Measurements from ENCODE around the gene SHROOM3. TPM values are rescaled to one million over a fixed set of nuclear protein-coding genes. Genes with fewer than 3 reads are reported as not detected.
A peak's percentile ranks its signal among the peaks of the same experiment; 100 is the strongest.
"Not testable (repeated sequence)": the region's sequence is repeated elsewhere in the genome, so short reads cannot be mapped to it uniquely, and the experiment has no call there.

The SHROOM3 gene
- total RNA-seq, 1 donor from 2014 or later: 0.55 TPM

- DNase-seq (no peak), ATAC-seq (ENCODE audit: low read depth) (no peak)
- Mint-ChIP-seq H3K4me1 (peaks cover 4% of the 10 kb centered on the region), H3K36me3 (ENCODE audit: low read depth) (no peaks in the 10 kb centered on the region), H3K27ac (no peak overlapping the region), H3K4me3 (no peak overlapping the region), H3K27me3 (peaks cover 7% of the 10 kb centered on the region), H3K9me3 (no peaks in the 10 kb centered on the region)
- no peak for TF ChIP-seq CTCF (IDR thresholded peaks at IDR 0.05)
- intact Hi-C loops (cut with micrococcal nuclease): no loop called here
- ChIA-PET POLR2A (no interaction called here), CTCF (no interaction called here)
These were observed 28.9 kb upstream of the SHROOM3 start for GRCh38 chr4:76406081-76406480.

- Mint-ChIP-seq H3K9me3 (no peaks in the 10 kb centered on the region), H3K4me3 (no peak overlapping the region), H3K27ac (no peak overlapping the region), H3K27me3 (peaks cover 5% of the 10 kb centered on the region), H3K36me3 (ENCODE audit: low read depth) (no peaks in the 10 kb centered on the region), H3K4me1 (peaks cover 4% of the 10 kb centered on the region)
- ATAC-seq (ENCODE audit: low read depth): no peak
- POLR2A ChIA-PET: no interaction called here
- CTCF ChIA-PET: no interaction called here
- intact Hi-C loops (cut with micrococcal nuclease): no loop called here
- TF ChIP-seq CTCF (IDR thresholded peaks at IDR 0.05): no peak
- no peak for DNase-seq
These were observed 27.4 kb upstream of the SHROOM3 start for GRCh38 chr4:76407440-76408119.

- ChIA-PET POLR2A (no interaction called here), CTCF (interaction anchor here (1.0 kb wide), 1 partner anchor 94 kb away, joined by 4 read pairs; no protein-coding TSS in a partner anchor)
- Mint-ChIP-seq H3K36me3 (ENCODE audit: low read depth) (no peaks in the 10 kb centered on the region), H3K9me3 (no peaks in the 10 kb centered on the region), H3K4me3 (no peak overlapping the region), H3K27me3 (peaks cover 3% of the 10 kb centered on the region), H3K4me1 (peaks cover 4% of the 10 kb centered on the region), H3K27ac (no peak overlapping the region)
- no peak for TF ChIP-seq CTCF (IDR thresholded peaks at IDR 0.05)
- ATAC-seq (ENCODE audit: low read depth) (no peak), DNase-seq (no peak)
- intact Hi-C loops (cut with micrococcal nuclease): no loop called here
These were observed 24.4 kb upstream of the SHROOM3 start for GRCh38 chr4:76410636-76411035.

- Mint-ChIP-seq H3K4me1 (peaks cover 10% of the 10 kb centered on the region), H3K27me3 (peaks cover 15% of the 10 kb centered on the region), H3K27ac (no peak overlapping the region), H3K9me3 (no peaks in the 10 kb centered on the region), H3K36me3 (ENCODE audit: low read depth) (no peaks in the 10 kb centered on the region), H3K4me3 (peak overlapping the region; percentile 73)
- no peak for ATAC-seq (ENCODE audit: low read depth)
- POLR2A ChIA-PET: no interaction called here
- CTCF ChIA-PET: interaction anchor here (1.7 kb wide), 1 partner anchor 84 kb away, joined by 4 read pairs; no protein-coding TSS in a partner anchor
- DNase-seq: no peak
- no peak for TF ChIP-seq CTCF (IDR thresholded peaks at IDR 0.05)
- intact Hi-C loops (cut with micrococcal nuclease): no loop called here
These were observed 14.8 kb upstream of the SHROOM3 start for GRCh38 chr4:76420188-76420761.

- H3K9me3 Mint-ChIP-seq: no peaks in the 10 kb centered on the region
These were observed 14.1 kb upstream of the SHROOM3 start, which contains the start of gene CCDC158 for GRCh38 chr4:76420762-76421581. TSS of gene CCDC158 (minus strand) at chr4:76421141. CDS start at chr4:76403207, 17,934 bp downstream.

GRCh38 chr4:76423159-76423558 is 11.9 kb upstream of the SHROOM3 start:
- CTCF ChIA-PET; intact Hi-C loops (cut with micrococcal nuclease); H3K4me3 Mint-ChIP-seq; DNase-seq; POLR2A ChIA-PET; H3K27ac Mint-ChIP-seq; H3K9me3 Mint-ChIP-seq; H3K36me3 Mint-ChIP-seq (ENCODE audit: low read depth); ATAC-seq (ENCODE audit: low read depth): not testable (repeated sequence)
- Mint-ChIP-seq H3K27me3 (peaks cover 19% of the 10 kb centered on the region), H3K4me1 (peaks cover 10% of the 10 kb centered on the region)

More at GRCh38 chr4:76420762-76421581, 14.1 kb upstream of the SHROOM3 start, which contains the start of gene CCDC158:
- TF ChIP-seq CTCF (IDR thresholded peaks at IDR 0.05): no peak
- ATAC-seq (ENCODE audit: low read depth): peak; percentile 61
- intact Hi-C loops (cut with micrococcal nuclease): no loop called here
- POLR2A ChIA-PET: no interaction called here
- Mint-ChIP-seq H3K27ac (no peak within 1 kb of the TSS), H3K36me3 (ENCODE audit: low read depth) (no peaks in the 10 kb centered on the region), H3K27me3 (peaks cover 15% of the 10 kb centered on the region), H3K4me3 (peak within 1 kb of the TSS; percentile 73), H3K4me1 (peaks cover 10% of the 10 kb centered on the region)
- CTCF ChIA-PET: interaction anchor here (1.0 to 1.3 kb wide), 2 partner anchors 10 to 78 kb away, joined by 3 to 4 read pairs; no protein-coding TSS in a partner anchor
- peak; percentile 16 for DNase-seq

All from activated B cell treated with CpG ODN at 0.5 μM for 24 hours (primary cell).